ENCODE data around the gene RNF151.

Gene RNF151

DNA sequence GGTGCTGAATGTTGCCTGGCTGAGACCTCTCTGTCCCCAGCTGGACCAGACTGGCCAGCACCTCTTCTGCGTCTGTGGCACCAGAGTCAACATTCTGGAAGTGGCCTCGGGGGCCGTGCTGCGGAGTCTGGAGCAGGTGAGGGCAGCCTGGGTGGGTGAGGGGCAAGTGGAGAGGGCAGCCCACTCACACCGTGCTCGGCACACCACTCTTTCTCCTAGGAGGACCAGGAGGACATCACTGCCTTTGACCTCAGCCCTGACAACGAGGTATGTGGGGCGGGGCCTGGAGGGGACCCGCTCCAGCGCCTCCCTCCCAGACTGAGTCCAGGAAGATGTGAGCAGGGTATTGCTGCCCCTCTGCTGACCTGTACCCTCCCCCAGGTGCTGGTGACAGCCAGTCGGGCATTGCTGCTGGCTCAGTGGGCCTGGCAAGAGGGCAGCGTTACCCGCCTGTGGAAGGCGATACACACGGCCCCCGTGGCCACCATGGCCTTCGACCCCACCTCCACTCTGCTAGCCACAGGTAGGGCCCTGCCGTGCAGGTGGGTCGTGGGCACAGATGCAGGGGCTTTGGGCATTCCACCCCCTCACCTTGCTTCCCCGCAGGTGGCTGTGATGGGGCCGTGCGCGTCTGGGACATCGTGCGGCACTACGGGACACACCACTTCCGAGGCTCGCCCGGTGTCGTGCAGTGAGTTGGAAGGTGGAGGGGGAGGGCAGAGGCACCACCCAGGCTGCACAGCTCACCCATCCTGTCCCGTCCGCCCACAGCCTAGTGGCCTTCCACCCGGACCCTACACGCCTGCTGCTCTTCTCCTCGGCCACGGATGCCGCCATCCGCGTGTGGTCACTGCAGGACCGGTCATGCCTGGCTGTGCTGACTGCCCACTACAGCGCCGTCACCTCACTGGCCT, 7.8 kb downstream of the RNF151 start:
- H3K4me2 ChIP-seq (ENCODE audit: low read depth, low read length) = no peak overlapping the region
- H3K79me2 ChIP-seq (ENCODE audit: low read length) = peaks cover 23% of the 10 kb centered on the region
- no peaks in the 10 kb centered on the region for H3K27me3 ChIP-seq (replicated peaks; ENCODE audit: insufficient read depth, low read length)
- no peak overlapping the region for H2AFZ ChIP-seq (ENCODE audit: low read length)
- no peak overlapping the region for H3K27ac ChIP-seq (ENCODE audit: low read length)
- H3F3A ChIP-seq (ENCODE audit: insufficient read depth, low read length) = peaks cover 4% of the 10 kb centered on the region; the same call in 1 of the 2 replicates
- H4K20me1 ChIP-seq (ENCODE audit: insufficient read depth, low read length) = no peaks in the 10 kb centered on the region
- no peaks in the 10 kb centered on the region for H3K9me2 ChIP-seq (replicated peaks; ENCODE audit: insufficient read depth, low read length)
- no peaks in the 10 kb centered on the region for H3K9me3 ChIP-seq (replicated peaks; ENCODE audit: insufficient read depth, low read length)
- no peaks in the 10 kb centered on the region for H3K36me3 ChIP-seq (replicated peaks; ENCODE audit: insufficient read depth, low read length)
- H3K9ac ChIP-seq (ENCODE audit: low read length) = no peak overlapping the region
- H3K4me1 ChIP-seq (ENCODE audit: low read length) = 0 out of 2 replicates have a peak, but pooled peaks cover 3% of the 10 kb centered on the region
- TF ChIP-seq EZH2 (optimal IDR thresholded peaks at IDR 0.05; ENCODE audit: low read depth, low read length) = no peak
- no peak overlapping the region for H3K4me3 ChIP-seq (ENCODE audit: low read length)
- DNase-seq = no peak

DNA sequence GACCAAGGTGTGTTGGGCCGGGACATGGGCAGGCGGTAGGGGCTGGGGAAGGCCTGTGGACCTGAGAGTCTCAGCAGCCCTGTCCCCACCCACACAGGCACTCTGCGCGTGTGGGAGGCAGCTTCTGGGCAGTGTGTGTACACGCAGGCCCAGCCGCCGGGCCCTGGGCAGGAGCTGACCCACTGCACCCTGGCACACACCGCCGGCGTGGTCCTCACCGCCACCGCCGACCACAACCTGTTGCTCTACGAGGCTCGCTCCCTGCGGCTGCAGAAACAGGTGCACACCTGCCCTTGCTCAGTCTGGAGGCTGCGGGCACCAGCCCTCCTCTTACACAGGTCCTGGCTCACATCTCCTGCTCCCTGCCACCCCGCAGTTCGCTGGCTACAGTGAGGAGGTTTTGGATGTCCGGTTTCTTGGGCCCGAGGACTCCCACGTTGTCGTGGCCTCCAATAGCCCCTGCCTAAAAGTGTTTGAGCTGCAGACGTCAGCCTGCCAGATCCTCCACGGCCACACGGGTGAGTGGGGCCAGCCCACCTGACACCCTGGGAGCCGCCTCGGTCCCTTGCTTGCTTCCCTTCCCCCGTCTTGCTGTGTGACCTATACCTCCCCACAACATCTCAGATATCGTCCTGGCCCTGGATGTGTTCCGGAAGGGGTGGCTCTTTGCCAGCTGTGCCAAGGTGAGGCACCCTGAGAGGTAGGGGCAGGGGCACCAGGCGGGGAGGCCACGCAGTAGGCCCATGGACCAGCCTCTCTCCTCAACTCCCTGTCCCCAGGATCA, 9.0 kb downstream of the RNF151 start:
- Histone ChIP-seq H3K79me2 (ENCODE audit: low read length) (peaks cover 23% of the 10 kb centered on the region), H3K4me1 (ENCODE audit: low read length) (0 out of 2 replicates have a peak, but pooled peaks cover 3% of the 10 kb centered on the region), H3K4me3 (ENCODE audit: low read length) (no peak overlapping the region), H3K27ac (ENCODE audit: low read length) (no peak overlapping the region), H2AFZ (ENCODE audit: low read length) (no peak overlapping the region), H3K36me3 (replicated peaks; ENCODE audit: insufficient read depth, low read length) (no peaks in the 10 kb centered on the region), H3K27me3 (replicated peaks; ENCODE audit: insufficient read depth, low read length) (peaks cover 9% of the 10 kb centered on the region), H3F3A (ENCODE audit: insufficient read depth, low read length) (peaks cover 4% of the 10 kb centered on the region; the same call in 1 of the 2 replicates), H3K4me2 (ENCODE audit: low read depth, low read length) (no peak overlapping the region), H3K9me2 (replicated peaks; ENCODE audit: insufficient read depth, low read length) (no peaks in the 10 kb centered on the region), H4K20me1 (ENCODE audit: insufficient read depth, low read length) (no peaks in the 10 kb centered on the region), H3K9me3 (replicated peaks; ENCODE audit: insufficient read depth, low read length) (no peaks in the 10 kb centered on the region), H3K9ac (ENCODE audit: low read length) (no peak overlapping the region)
- TF ChIP-seq EZH2 (optimal IDR thresholded peaks at IDR 0.05; ENCODE audit: low read depth, low read length) (no peak), EZH2phosphoT487 (IDR thresholded peaks at IDR 0.05; ENCODE audit: low read length) (no peak)
- TF ChIP-seq, protein P1, sequence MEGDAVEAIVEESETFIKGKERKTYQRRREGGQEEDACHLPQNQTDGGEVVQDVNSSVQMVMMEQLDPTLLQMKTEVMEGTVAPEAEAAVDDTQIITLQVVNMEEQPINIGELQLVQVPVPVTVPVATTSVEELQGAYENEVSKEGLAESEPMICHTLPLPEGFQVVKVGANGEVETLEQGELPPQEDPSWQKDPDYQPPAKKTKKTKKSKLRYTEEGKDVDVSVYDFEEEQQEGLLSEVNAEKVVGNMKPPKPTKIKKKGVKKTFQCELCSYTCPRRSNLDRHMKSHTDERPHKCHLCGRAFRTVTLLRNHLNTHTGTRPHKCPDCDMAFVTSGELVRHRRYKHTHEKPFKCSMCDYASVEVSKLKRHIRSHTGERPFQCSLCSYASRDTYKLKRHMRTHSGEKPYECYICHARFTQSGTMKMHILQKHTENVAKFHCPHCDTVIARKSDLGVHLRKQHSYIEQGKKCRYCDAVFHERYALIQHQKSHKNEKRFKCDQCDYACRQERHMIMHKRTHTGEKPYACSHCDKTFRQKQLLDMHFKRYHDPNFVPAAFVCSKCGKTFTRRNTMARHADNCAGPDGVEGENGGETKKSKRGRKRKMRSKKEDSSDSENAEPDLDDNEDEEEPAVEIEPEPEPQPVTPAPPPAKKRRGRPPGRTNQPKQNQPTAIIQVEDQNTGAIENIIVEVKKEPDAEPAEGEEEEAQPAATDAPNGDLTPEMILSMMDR (IDR thresholded peaks at IDR 0.05; ENCODE audit: low read length) = no peak
- no peak for DNase-seq

DNA sequence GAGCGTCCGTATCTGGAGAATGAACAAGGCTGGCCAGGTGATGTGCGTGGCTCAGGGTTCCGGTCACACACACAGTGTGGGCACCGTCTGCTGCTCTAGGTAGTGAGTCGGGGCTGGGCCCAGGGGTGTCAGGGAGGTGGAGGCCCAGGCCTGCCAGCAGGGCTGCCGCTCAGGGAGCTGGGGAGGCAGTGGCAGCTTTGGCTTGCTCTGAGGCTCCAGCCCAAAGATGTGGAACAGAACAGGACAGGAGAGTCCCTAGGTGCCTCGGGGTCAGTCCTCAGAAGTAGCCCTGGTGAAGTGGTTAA, 9.5 kb downstream of the RNF151 start:
- Histone ChIP-seq H3K4me2 (ENCODE audit: low read depth, low read length) (no peak overlapping the region), H3K4me3 (ENCODE audit: low read length) (no peak overlapping the region), H3F3A (ENCODE audit: insufficient read depth, low read length) (peaks cover 4% of the 10 kb centered on the region; the same call in 1 of the 2 replicates), H3K36me3 (replicated peaks; ENCODE audit: insufficient read depth, low read length) (no peaks in the 10 kb centered on the region), H3K27me3 (replicated peaks; ENCODE audit: insufficient read depth, low read length) (peaks cover 14% of the 10 kb centered on the region), H3K79me2 (ENCODE audit: low read length) (peaks cover 23% of the 10 kb centered on the region), H4K20me1 (ENCODE audit: insufficient read depth, low read length) (no peaks in the 10 kb centered on the region), H3K9me3 (replicated peaks; ENCODE audit: insufficient read depth, low read length) (no peaks in the 10 kb centered on the region), H3K9ac (ENCODE audit: low read length) (no peak overlapping the region), H3K9me2 (replicated peaks; ENCODE audit: insufficient read depth, low read length) (no peaks in the 10 kb centered on the region), H3K4me1 (ENCODE audit: low read length) (0 out of 2 replicates have a peak, but pooled peaks cover 3% of the 10 kb centered on the region), H2AFZ (ENCODE audit: low read length) (no peak overlapping the region), H3K27ac (ENCODE audit: low read length) (no peak overlapping the region)
- no peak for TF ChIP-seq EZH2phosphoT487 (IDR thresholded peaks at IDR 0.05; ENCODE audit: low read length)
- no peak for TF ChIP-seq EZH2 (optimal IDR thresholded peaks at IDR 0.05; ENCODE audit: low read depth, low read length)
- TF ChIP-seq, protein P1 (IDR thresholded peaks at IDR 0.05; ENCODE audit: low read length) = no peak
- no peak for DNase-seq

Data from MM.1S (cell line).